SJSA1 (cell line): ENCODE measurements around the gene DYNC1LI1. TPM values are rescaled to one million over a fixed set of nuclear protein-coding genes. Genes with fewer than 3 reads are reported as not detected.
"Not testable (repeated sequence)": the region's sequence is repeated elsewhere in the genome, so short reads cannot be mapped to it uniquely, and the experiment has no call there.

Experiments used
- DNase-seq, 2 experiments: peaks; one replicate each; pipeline ENCODE4 v3.0.0-alpha.2; 2015 to 2020; ENCODE audit warnings: low spot score in 2 of 2, low read depth in 1 of 2
- H3K27ac ChIP-seq: fragments of 250-450 bp; sonication (Bioruptor Pico); 2 replicates; pipeline ENCODE4 v1.5.1; 2020; ENCODE audit warnings: mild to moderate bottlenecking, moderate library complexity
- H3K27me3 ChIP-seq: fragments of 250-450 bp; sonication (Bioruptor Pico); replicated peaks from 2 replicates; pipeline ENCODE4 v1.5.1; 2020; ENCODE audit warnings: mild to moderate bottlenecking, moderate library complexity
- H3K36me3 ChIP-seq: fragments of 250-450 bp; sonication (Bioruptor Pico); 2 replicates; pipeline ENCODE4 v1.5.1; 2020; ENCODE audit warnings: mild to moderate bottlenecking
- H3K4me1 ChIP-seq: fragments of 250-450 bp; sonication (Bioruptor Pico); replicated peaks from 2 replicates; pipeline ENCODE4 v1.6.1; 2021; ENCODE audit warnings: mild to moderate bottlenecking
- H3K4me3 ChIP-seq: fragments of 250-450 bp; sonication (Bioruptor Pico); 2 replicates; pipeline ENCODE4 v1.5.1; 2020; ENCODE audit warnings: mild to moderate bottlenecking
- H3K9me3 ChIP-seq: fragments of 250-450 bp; sonication (Bioruptor Pico); replicated peaks from 2 replicates; pipeline ENCODE4 v1.5.1; 2020; ENCODE audit warnings: mild to moderate bottlenecking
- total RNA-seq: library from RNA; depleted of rRNA; stranded (reverse); fragments of >200 nt; shearing (Covaris generic); gene quantifications from 2 replicates; pipeline ENCODE4 v1.2.3, GENCODE V29; 2014

Gene DYNC1LI1
- total RNA-seq, 1 experiment from 2014 or later, result 67.0 TPM

- Histone ChIP-seq H3K36me3 (no peaks in the 10 kb centered on the region), H3K9me3 (no peaks in the 10 kb centered on the region), H3K27ac (no peak overlapping the region), H3K4me3 (no peak overlapping the region), H3K4me1 (no peaks in the 10 kb centered on the region), H3K27me3 (no peaks in the 10 kb centered on the region)
- no peak for DNase-seq
Measured at GRCh38 chr3:32596282-32596908, 25.7 kb upstream of the DYNC1LI1 start.

GRCh38 chr3:32595323-32595722 is 24.7 kb upstream of the DYNC1LI1 start:
- DNase-seq, result no peak
- H3K4me3 ChIP-seq, result no peak overlapping the region

GRCh38 chr3:32593903-32594525 is 23.4 kb upstream of the DYNC1LI1 start:
- H3K4me1 ChIP-seq, result no peaks in the 10 kb centered on the region
- DNase-seq, result no peak
- no peak overlapping the region for H3K27ac ChIP-seq
- no peaks in the 10 kb centered on the region for H3K36me3 ChIP-seq
- no peaks in the 10 kb centered on the region for H3K9me3 ChIP-seq
- H3K4me3 ChIP-seq, result no peak overlapping the region
- H3K27me3 ChIP-seq, result no peaks in the 10 kb centered on the region

More at GRCh38 chr3:32595323-32595722, 24.7 kb upstream of the DYNC1LI1 start:
- no peaks in the 10 kb centered on the region for H3K27me3 ChIP-seq
- no peaks in the 10 kb centered on the region for H3K4me1 ChIP-seq
- no peaks in the 10 kb centered on the region for H3K9me3 ChIP-seq
- no peaks in the 10 kb centered on the region for H3K36me3 ChIP-seq
- H3K27ac ChIP-seq, result no peak overlapping the region

GRCh38 chr3:32592696-32593353 is 22.2 kb upstream of the DYNC1LI1 start:
- no peaks in the 10 kb centered on the region for H3K9me3 ChIP-seq
- no peak overlapping the region for H3K27ac ChIP-seq
- no peaks in the 10 kb centered on the region for H3K36me3 ChIP-seq
- no peaks in the 10 kb centered on the region for H3K27me3 ChIP-seq
- no peak for DNase-seq
- H3K4me1 ChIP-seq, result no peaks in the 10 kb centered on the region
- no peak overlapping the region for H3K4me3 ChIP-seq

- no peak for DNase-seq
- Histone ChIP-seq H3K4me1 (no peaks in the 10 kb centered on the region), H3K36me3 (no peaks in the 10 kb centered on the region), H3K27me3 (no peaks in the 10 kb centered on the region), H3K9me3 (no peaks in the 10 kb centered on the region), H3K27ac (no peak overlapping the region), H3K4me3 (no peak overlapping the region)
Measured at GRCh38 chr3:32592011-32592410, 21.4 kb upstream of the DYNC1LI1 start.

GRCh38 chr3:32591186-32591585 is 20.5 kb upstream of the DYNC1LI1 start:
- Histone ChIP-seq H3K36me3 (no peaks in the 10 kb centered on the region), H3K4me1 (no peaks in the 10 kb centered on the region), H3K9me3 (no peaks in the 10 kb centered on the region), H3K27me3 (no peaks in the 10 kb centered on the region), H3K27ac (no peak overlapping the region), H3K4me3 (no peak overlapping the region)
- DNase-seq, result no peak

- Histone ChIP-seq H3K4me1 (peaks cover 16% of the 10 kb centered on the region), H3K27ac (no peak overlapping the region), H3K9me3 (no peaks in the 10 kb centered on the region), H3K4me3 (no peak overlapping the region), H3K27me3 (no peaks in the 10 kb centered on the region), H3K36me3 (no peaks in the 10 kb centered on the region)
- no peak for DNase-seq
Measured at GRCh38 chr3:32586356-32586755, 15.7 kb upstream of the DYNC1LI1 start.

- no peaks in the 10 kb centered on the region for H3K36me3 ChIP-seq
- no peaks in the 10 kb centered on the region for H3K9me3 ChIP-seq
- no peaks in the 10 kb centered on the region for H3K27me3 ChIP-seq
- H3K4me1 ChIP-seq, result peaks cover 16% of the 10 kb centered on the region
- H3K27ac ChIP-seq, result peak overlapping the region; percentile 77
- DNase-seq, result no peak
- no peak overlapping the region for H3K4me3 ChIP-seq
Measured at GRCh38 chr3:32584660-32585059, 14.0 kb upstream of the DYNC1LI1 start.

- peaks cover 16% of the 10 kb centered on the region for H3K4me1 ChIP-seq
- no peak overlapping the region for H3K4me3 ChIP-seq
- no peaks in the 10 kb centered on the region for H3K27me3 ChIP-seq
- peak overlapping the region; percentile 77 for H3K27ac ChIP-seq
- no peaks in the 10 kb centered on the region for H3K9me3 ChIP-seq
- H3K36me3 ChIP-seq, result no peaks in the 10 kb centered on the region
- peak; percentile 66 to 68 for DNase-seq
Measured at GRCh38 chr3:32583708-32584107, 13.1 kb upstream of the DYNC1LI1 start.

- not testable (repeated sequence) for H3K9me3 ChIP-seq, H3K4me3 ChIP-seq, H3K27ac ChIP-seq, H3K27me3 ChIP-seq, DNase-seq, H3K36me3 ChIP-seq
- peaks cover 25% of the 10 kb centered on the region for H3K4me1 ChIP-seq
Measured at GRCh38 chr3:32578669-32579068, 8.0 kb upstream of the DYNC1LI1 start.

- H3K4me1 ChIP-seq, result peaks cover 18% of the 10 kb centered on the region
- H3K36me3 ChIP-seq, result no peaks in the 10 kb centered on the region
- peak overlapping the region; percentile 17; the same call in 1 of the 2 replicates for H3K27ac ChIP-seq
- no peaks in the 10 kb centered on the region for H3K9me3 ChIP-seq
- H3K4me3 ChIP-seq, result no peak overlapping the region
- no peaks in the 10 kb centered on the region for H3K27me3 ChIP-seq
- peak in 1 of 2 experiments; percentile 36 for DNase-seq
Measured at GRCh38 chr3:32577581-32578556, 7.2 kb upstream of the DYNC1LI1 start.

GRCh38 chr3:32577174-32577573 is 6.5 kb upstream of the DYNC1LI1 start:
- peak overlapping the region; percentile 17; the same call in 1 of the 2 replicates for H3K27ac ChIP-seq
- H3K36me3 ChIP-seq, result no peaks in the 10 kb centered on the region
- H3K4me3 ChIP-seq, result no peak overlapping the region
- H3K9me3 ChIP-seq, result no peaks in the 10 kb centered on the region
- H3K4me1 ChIP-seq, result peaks cover 21% of the 10 kb centered on the region
- no peak for DNase-seq
- no peaks in the 10 kb centered on the region for H3K27me3 ChIP-seq

GRCh38 chr3:32575451-32576113 is 4.9 kb upstream of the DYNC1LI1 start:
- H3K27me3 ChIP-seq, result no peaks in the 10 kb centered on the region
- H3K9me3 ChIP-seq, result no peaks in the 10 kb centered on the region
- no peak overlapping the region for H3K4me3 ChIP-seq
- H3K36me3 ChIP-seq, result peaks cover under 1% of the 10 kb centered on the region
- H3K4me1 ChIP-seq, result peaks cover 34% of the 10 kb centered on the region
- no peak overlapping the region for H3K27ac ChIP-seq
- no peak for DNase-seq
